GM19238 (cell line): ENCODE data around the gene CMSS1.

Source experiments
- DNase-seq: peaks from one replicate; pipeline ENCODE4 v3.0.0; 2011; ENCODE audit warnings: low spot score; ENCODE audit not compliant: insufficient read length

Gene CMSS1

GRCh38 chr3:99901200-99901926 is 83.7 kb downstream of the CMSS1 start:
- DNase-seq, result no peak

GRCh38 chr3:99902091-99902490 is 84.4 kb downstream of the CMSS1 start:
- DNase-seq, result no peak

DNA sequence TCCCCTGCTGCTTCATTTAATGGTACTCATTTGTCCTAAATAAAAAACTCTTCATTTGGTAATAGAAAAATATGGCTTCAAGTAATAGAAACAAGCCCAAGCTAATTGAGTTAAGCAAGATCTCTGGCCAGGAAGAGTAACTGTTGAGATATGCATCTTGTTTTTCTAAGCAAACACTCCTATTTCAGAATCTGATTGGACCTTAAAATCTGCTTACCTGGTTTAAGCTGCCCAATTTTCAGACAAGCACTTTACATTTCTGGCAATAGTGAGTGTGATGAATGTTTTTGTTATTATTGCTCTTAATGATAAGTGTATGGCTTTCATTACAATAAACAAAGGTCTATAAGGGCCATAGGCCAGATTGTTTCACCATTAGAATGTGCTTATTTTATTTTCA is 86.2 kb downstream of the CMSS1 start:
- no peak for DNase-seq

GRCh38 chr3:99907959-99908544 is 90.4 kb downstream of the CMSS1 start:
- no peak for DNase-seq

DNA sequence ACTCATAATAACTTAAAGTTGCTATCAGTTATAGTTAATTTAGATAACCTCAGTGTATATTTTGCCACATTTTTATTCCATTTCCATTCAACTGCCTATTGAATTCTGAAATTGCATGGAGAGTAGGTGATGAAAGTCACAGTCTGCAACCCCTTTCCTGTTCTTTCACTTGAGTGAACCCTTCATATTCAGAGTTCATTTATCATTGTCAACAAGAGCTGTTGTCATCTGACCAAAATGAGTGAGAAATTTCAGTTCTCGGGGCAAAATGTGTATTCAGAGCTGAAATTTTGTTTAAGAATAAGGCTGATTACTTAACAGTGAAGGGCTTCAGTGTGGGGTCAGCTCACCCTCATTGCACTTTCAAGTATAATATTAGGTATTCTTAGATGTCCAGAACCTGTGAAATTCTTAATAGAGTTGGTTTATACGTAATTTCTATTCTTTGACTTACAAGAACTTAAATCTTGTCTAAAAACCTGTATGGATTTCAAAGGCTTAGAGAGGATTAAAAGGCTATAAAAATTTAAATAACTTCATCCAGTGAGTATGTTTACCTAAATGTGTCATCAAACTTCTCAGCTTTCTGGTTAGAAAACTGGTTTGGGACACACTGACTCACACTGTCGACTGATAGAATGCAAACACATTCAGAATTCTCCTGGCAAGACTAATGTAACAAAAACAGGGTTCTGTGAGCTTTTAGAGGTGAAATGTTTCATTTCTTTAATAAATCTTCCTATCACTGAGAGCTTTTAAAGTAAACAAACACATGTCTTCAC is 92.2 kb downstream of the CMSS1 start:
- no peak for DNase-seq

GRCh38 chr3:99910752-99911290 is 93.2 kb downstream of the CMSS1 start:
- DNase-seq, result no peak

- DNase-seq, result no peak
Measured at GRCh38 chr3:99911433-99911832, 93.8 kb downstream of the CMSS1 start.

- DNase-seq, result no peak
Measured at GRCh38 chr3:99915906-99916432, 98.3 kb downstream of the CMSS1 start.

GRCh38 chr3:99918715-99919114 is 101.1 kb downstream of the CMSS1 start:
- no peak for DNase-seq

- no peak for DNase-seq
Measured at GRCh38 chr3:99919694-99920093, 102.0 kb downstream of the CMSS1 start.

GRCh38 chr3:99920481-99921376 is 103.1 kb downstream of the CMSS1 start:
- no peak for DNase-seq

GRCh38 chr3:99921377-99921695 is 103.7 kb downstream of the CMSS1 start:
- DNase-seq, result no peak

GRCh38 chr3:99921986-99922385 is 104.3 kb downstream of the CMSS1 start:
- DNase-seq, result no peak

DNA sequence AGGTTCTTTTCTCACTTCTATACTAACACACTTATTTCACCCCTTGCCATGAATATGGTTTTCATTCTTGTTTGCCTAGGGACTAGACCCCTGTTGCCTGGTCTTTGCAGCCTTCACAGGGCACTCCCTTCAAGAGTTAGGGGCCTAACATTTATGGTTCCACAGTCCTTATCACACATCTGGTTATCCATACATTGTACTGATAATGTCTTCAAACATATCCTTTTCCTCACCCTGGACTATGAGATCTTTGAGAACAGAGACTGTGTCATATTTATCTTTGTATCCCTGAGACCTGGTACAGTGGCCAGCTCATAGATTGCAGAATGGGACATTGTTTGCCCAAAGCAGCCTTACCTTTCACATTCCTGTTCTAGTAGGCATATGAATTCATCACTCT is 106.2 kb downstream of the CMSS1 start:
- no peak for DNase-seq

DNA sequence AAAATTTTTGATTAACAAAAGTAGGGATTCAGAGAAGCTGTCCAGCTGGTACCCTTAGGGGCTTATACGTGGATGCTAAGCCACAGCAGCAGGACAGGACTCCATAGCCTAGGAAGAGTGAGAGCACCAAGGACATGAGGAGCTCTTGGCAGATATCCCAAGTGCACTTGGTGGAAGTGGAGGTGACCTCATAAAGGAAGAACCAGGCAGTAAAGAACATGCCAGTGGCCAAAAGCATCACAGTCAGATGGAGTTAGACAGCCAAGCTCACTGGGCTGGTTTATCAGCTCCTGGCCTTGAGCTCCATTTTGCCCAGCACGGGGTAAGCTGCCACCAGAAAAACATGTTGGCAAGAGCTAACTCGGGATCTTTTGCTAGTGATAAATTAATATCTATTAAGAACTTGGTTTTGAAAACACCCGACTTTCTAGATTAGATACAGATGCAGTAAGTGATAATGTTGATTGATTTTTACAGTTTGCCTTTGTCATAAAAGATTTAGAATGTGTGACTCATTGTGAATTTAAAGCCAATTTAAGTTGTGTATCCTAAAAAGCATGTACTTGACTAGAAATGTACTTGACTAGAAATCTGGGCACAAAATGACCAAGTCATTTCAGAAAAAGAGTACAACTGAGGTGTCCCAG is 108.0 kb downstream of the CMSS1 start:
- no peak for DNase-seq

DNA sequence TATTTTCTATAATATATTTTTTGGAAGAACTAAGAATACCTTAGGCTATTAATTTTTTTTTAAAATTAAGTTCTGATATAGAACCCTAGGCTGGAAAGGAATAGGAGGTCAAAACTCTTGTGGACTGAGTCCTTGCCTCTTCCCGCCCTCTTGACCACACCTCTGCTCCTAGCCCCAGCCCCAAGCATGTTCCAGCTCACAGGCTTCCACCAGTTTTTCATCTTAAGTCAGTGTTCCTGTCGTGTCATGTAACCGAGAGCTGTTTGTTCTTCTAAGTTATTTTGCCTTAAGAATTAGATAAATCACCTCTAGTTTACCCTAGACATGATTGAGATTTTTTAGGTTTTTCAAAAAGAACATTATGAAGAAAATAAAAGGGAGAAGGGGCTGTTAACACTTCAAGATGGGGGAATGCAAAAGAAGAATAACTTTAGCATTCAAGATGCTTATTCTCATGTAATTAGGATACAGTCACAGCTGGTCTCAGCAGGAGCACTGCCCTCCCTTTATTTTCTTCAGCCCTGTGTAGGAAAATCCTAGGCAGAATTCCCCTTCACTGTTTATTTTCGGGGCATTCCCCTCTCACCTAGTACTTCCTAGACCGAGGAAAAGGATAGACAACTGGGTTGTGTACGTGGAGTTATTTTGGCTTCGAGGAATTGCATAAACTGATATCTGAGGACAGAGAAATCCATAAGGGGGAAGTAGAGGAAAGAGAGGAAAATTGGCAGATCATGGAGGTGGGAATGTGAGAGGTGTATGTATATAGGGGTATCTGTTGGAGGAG is 110.2 kb downstream of the CMSS1 start:
- DNase-seq, result no peak

DNA sequence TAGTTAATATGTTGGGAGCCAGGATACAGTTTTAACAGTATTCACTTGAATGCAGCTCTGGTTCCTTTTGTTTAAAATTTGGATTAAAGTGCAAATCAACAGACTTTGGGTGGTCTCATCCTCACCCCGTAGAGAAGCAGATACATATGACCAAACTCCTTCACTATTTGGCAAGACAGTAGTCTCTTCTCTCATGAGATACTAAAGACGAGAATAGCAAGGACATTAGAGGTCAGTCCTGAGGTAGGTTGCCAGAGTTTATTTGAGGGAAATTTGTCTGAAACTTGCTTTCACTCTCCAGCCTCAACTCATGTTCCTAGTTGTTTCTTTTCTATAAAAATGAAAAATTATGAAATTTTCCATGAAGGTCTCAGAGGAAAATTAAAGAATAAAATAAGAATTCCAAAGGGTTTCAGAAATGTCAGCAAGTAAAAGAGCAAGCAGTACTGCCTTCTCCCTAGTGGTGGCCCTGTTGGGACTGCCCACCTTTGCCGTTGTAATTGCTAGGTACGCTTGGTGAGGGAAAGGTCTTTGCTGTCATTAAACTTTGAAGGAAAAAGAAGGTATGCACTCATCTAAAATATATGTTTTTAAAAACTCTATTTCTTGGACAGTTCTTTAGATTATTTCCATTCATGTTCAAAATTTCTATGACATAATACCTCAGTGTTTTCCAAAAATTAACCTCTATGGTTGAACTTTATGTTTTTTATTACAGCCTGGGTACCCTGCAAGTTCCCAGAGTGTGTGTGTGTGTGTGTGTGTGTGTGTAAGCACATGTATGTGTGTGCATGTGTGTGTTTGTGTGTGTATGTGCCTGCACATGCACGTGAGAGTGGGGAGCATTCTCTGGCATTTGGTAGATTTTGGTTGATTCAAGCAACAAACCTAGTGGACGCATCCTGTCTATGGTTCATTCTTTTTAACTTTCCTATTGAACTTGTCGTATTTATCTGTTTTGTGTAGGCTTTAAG is 111.4 kb downstream of the CMSS1 start:
- no peak for DNase-seq

GRCh38 chr3:99929745-99930139 is 112.1 kb downstream of the CMSS1 start:
- no peak for DNase-seq

GRCh38 chr3:99931059-99931458 is 113.4 kb downstream of the CMSS1 start:
- no peak for DNase-seq
